Measurements from ENCODE around the gene GALNT10.

Gene GALNT10

GRCh38 chr5:154411338-154411737, 220.8 kb downstream of the GALNT10 start:
- no peak for DNase-seq

- no peak for DNase-seq
Measured at GRCh38 chr5:154412316-154412715, 221.8 kb downstream of the GALNT10 start.

- DNase-seq: peak; percentile 29
Measured at GRCh38 chr5:154412925-154413324, 222.4 kb downstream of the GALNT10 start.

GRCh38 chr5:154415114-154415513, 224.6 kb downstream of the GALNT10 start:
- peak; percentile 7 for DNase-seq

GRCh38 chr5:154418344-154418820, 227.8 kb downstream of the GALNT10 start:
- no peak for DNase-seq

GRCh38 chr5:154419236-154419635, 228.7 kb downstream of the GALNT10 start:
- no peak for DNase-seq

GRCh38 chr5:154421868-154422267, 231.3 kb downstream of the GALNT10 start:
- no peak for DNase-seq

- DNase-seq: no peak
Measured at GRCh38 chr5:154422298-154422697, 231.8 kb downstream of the GALNT10 start.

GRCh38 chr5:154428208-154428607, 237.7 kb downstream of the GALNT10 start:
- DNase-seq: no peak

GRCh38 chr5:154429341-154429740, 238.8 kb downstream of the GALNT10 start:
- no peak for DNase-seq

- DNase-seq: no peak
Measured at GRCh38 chr5:154430466-154430865, 239.9 kb downstream of the GALNT10 start.

- DNase-seq: no peak
Measured at GRCh38 chr5:154430961-154431630, 240.6 kb downstream of the GALNT10 start.

GRCh38 chr5:154435226-154435625, 244.7 kb downstream of the GALNT10 start:
- no peak for DNase-seq

GRCh38 chr5:154437281-154437965, 246.9 kb downstream of the GALNT10 start:
- no peak for DNase-seq

GRCh38 chr5:154440540-154440939, 250.0 kb downstream of the GALNT10 start:
- no peak for DNase-seq

GRCh38 chr5:154442801-154443200, 252.3 kb downstream of the GALNT10 start:
- DNase-seq: no peak

- DNase-seq: peak; percentile 63
Measured at GRCh38 chr5:154444556-154445421, 254.3 kb downstream of the GALNT10 start.

GRCh38 chr5:154445422-154446194, 255.1 kb downstream of the GALNT10 start, which contains the start of gene SAP30L:
Gene SAP30L, plus strand, starts transcription at chr5:154445997. Its CDS starts 608 bp downstream, at chr5:154446605.
- peak; percentile 95 for DNase-seq

- DNase-seq: peak; percentile 76
Measured at GRCh38 chr5:154446195-154447088, 255.9 kb downstream of the GALNT10 start.

GRCh38 chr5:154447089-154447725, 256.7 kb downstream of the GALNT10 start:
- DNase-seq: no peak

- no peak for DNase-seq
Measured at GRCh38 chr5:154449786-154450185, 259.3 kb downstream of the GALNT10 start.

All from activated CD8-positive, alpha-beta memory T cell treated with anti-CD3 and anti-CD28 coated beads, Interleukin-2, amount 50 U/mL, for 48 hours (primary cell).